ENCODE results near the gene KNG1.
"Not testable (repeated sequence)": the region's sequence is repeated elsewhere in the genome, so short reads cannot be mapped to it uniquely, and the experiment has no call there.

Gene KNG1

GRCh38 chr3:186717039-186717457, at the start of gene KNG1:
Gene KNG1, plus strand, starts transcription at chr3:186717359. Its CDS starts 184 bp downstream, at chr3:186717543.
- Histone ChIP-seq H3K4me3 (ENCODE audit: low read length) (no peak within 1 kb of the TSS), H3K27me3 (replicated peaks; ENCODE audit: control insufficient read depth, insufficient read depth, low read length) (peaks cover 14% of the 10 kb centered on the region), H3K9ac (ENCODE audit: low read length) (no peak within 1 kb of the TSS), H3K9me3 (ENCODE audit: control insufficient read depth, low read length) (no peaks in the 10 kb centered on the region), H3K36me3 (ENCODE audit: control insufficient read depth, insufficient read depth, low read length, severe bottlenecking) (no peaks in the 10 kb centered on the region), H3K4me1 (ENCODE audit: control insufficient read depth, insufficient read depth, low read length) (no peaks in the 10 kb centered on the region)
- no peak for DNase-seq (ENCODE audit: low read depth)

- no peak for DNase-seq (ENCODE audit: low read depth)
- no peak overlapping the region for H3K4me3 ChIP-seq (ENCODE audit: low read length)
- H3K4me1 ChIP-seq (ENCODE audit: control insufficient read depth, insufficient read depth, low read length): no peaks in the 10 kb centered on the region
- peaks cover 49% of the 10 kb centered on the region for H3K27me3 ChIP-seq (replicated peaks; ENCODE audit: control insufficient read depth, insufficient read depth, low read length)
- H3K9me3 ChIP-seq (ENCODE audit: control insufficient read depth, low read length): no peaks in the 10 kb centered on the region
- H3K36me3 ChIP-seq (ENCODE audit: control insufficient read depth, insufficient read depth, low read length, severe bottlenecking): no peaks in the 10 kb centered on the region
- H3K9ac ChIP-seq (ENCODE audit: low read length): no peak overlapping the region
Observed at GRCh38 chr3:186668426-186668825, 48.7 kb upstream of the KNG1 start.

GRCh38 chr3:186669378-186670084, 47.6 kb upstream of the KNG1 start:
- no peak for DNase-seq (ENCODE audit: low read depth)
- Histone ChIP-seq H3K27me3 (replicated peaks; ENCODE audit: control insufficient read depth, insufficient read depth, low read length) (peaks cover 50% of the 10 kb centered on the region), H3K36me3 (ENCODE audit: control insufficient read depth, insufficient read depth, low read length, severe bottlenecking) (no peaks in the 10 kb centered on the region), H3K4me3 (ENCODE audit: low read length) (no peak overlapping the region), H3K9ac (ENCODE audit: low read length) (no peak overlapping the region), H3K9me3 (ENCODE audit: control insufficient read depth, low read length) (no peaks in the 10 kb centered on the region), H3K4me1 (ENCODE audit: control insufficient read depth, insufficient read depth, low read length) (no peaks in the 10 kb centered on the region)

GRCh38 chr3:186670155-186670554, 47.0 kb upstream of the KNG1 start:
- DNase-seq (ENCODE audit: low read depth): no peak
- H3K9me3 ChIP-seq (ENCODE audit: control insufficient read depth, low read length): no peaks in the 10 kb centered on the region
- no peak overlapping the region for H3K9ac ChIP-seq (ENCODE audit: low read length)

GRCh38 chr3:186671051-186671450, 46.1 kb upstream of the KNG1 start:
- Histone ChIP-seq H3K36me3 (ENCODE audit: control insufficient read depth, insufficient read depth, low read length, severe bottlenecking) (no peaks in the 10 kb centered on the region), H3K4me1 (ENCODE audit: control insufficient read depth, insufficient read depth, low read length) (no peaks in the 10 kb centered on the region), H3K4me3 (ENCODE audit: low read length) (no peak overlapping the region), H3K9me3 (ENCODE audit: control insufficient read depth, low read length) (no peaks in the 10 kb centered on the region), H3K27me3 (replicated peaks; ENCODE audit: control insufficient read depth, insufficient read depth, low read length) (peaks cover 47% of the 10 kb centered on the region), H3K9ac (ENCODE audit: low read length) (no peak overlapping the region)
- no peak for DNase-seq (ENCODE audit: low read depth)

More at GRCh38 chr3:186670155-186670554, 47.0 kb upstream of the KNG1 start:
- H3K36me3 ChIP-seq (ENCODE audit: control insufficient read depth, insufficient read depth, low read length, severe bottlenecking): no peaks in the 10 kb centered on the region
- no peak overlapping the region for H3K4me3 ChIP-seq (ENCODE audit: low read length)
- H3K27me3 ChIP-seq (replicated peaks; ENCODE audit: control insufficient read depth, insufficient read depth, low read length): peaks cover 52% of the 10 kb centered on the region
- no peaks in the 10 kb centered on the region for H3K4me1 ChIP-seq (ENCODE audit: control insufficient read depth, insufficient read depth, low read length)

GRCh38 chr3:186678604-186679003, 38.6 kb upstream of the KNG1 start:
- Histone ChIP-seq H3K36me3 (ENCODE audit: control insufficient read depth, insufficient read depth, low read length, severe bottlenecking) (no peaks in the 10 kb centered on the region), H3K4me1 (ENCODE audit: control insufficient read depth, insufficient read depth, low read length) (no peaks in the 10 kb centered on the region), H3K4me3 (ENCODE audit: low read length) (no peak overlapping the region), H3K9me3 (ENCODE audit: control insufficient read depth, low read length) (no peaks in the 10 kb centered on the region), H3K9ac (ENCODE audit: low read length) (no peak overlapping the region), H3K27me3 (replicated peaks; ENCODE audit: control insufficient read depth, insufficient read depth, low read length) (peaks cover 38% of the 10 kb centered on the region)
- DNase-seq (ENCODE audit: low read depth): no peak

GRCh38 chr3:186679151-186679550, 38.0 kb upstream of the KNG1 start:
- Histone ChIP-seq H3K9ac (ENCODE audit: low read length) (no peak overlapping the region), H3K4me1 (ENCODE audit: control insufficient read depth, insufficient read depth, low read length) (no peaks in the 10 kb centered on the region), H3K4me3 (ENCODE audit: low read length) (no peak overlapping the region), H3K9me3 (ENCODE audit: control insufficient read depth, low read length) (no peaks in the 10 kb centered on the region), H3K36me3 (ENCODE audit: control insufficient read depth, insufficient read depth, low read length, severe bottlenecking) (no peaks in the 10 kb centered on the region), H3K27me3 (replicated peaks; ENCODE audit: control insufficient read depth, insufficient read depth, low read length) (peaks cover 33% of the 10 kb centered on the region)
- DNase-seq (ENCODE audit: low read depth): no peak

GRCh38 chr3:186680869-186681268, 36.3 kb upstream of the KNG1 start:
- H3K9me3 ChIP-seq (ENCODE audit: control insufficient read depth, low read length): peaks cover 9% of the 10 kb centered on the region

GRCh38 chr3:186682812-186683211, 34.3 kb upstream of the KNG1 start:
- no peak for DNase-seq (ENCODE audit: low read depth)
- H3K9ac ChIP-seq (ENCODE audit: low read length): no peak overlapping the region
- H3K4me3 ChIP-seq (ENCODE audit: low read length): no peak overlapping the region
- H3K27me3 ChIP-seq (replicated peaks; ENCODE audit: control insufficient read depth, insufficient read depth, low read length): peaks cover 24% of the 10 kb centered on the region
- H3K36me3 ChIP-seq (ENCODE audit: control insufficient read depth, insufficient read depth, low read length, severe bottlenecking): no peaks in the 10 kb centered on the region
- H3K4me1 ChIP-seq (ENCODE audit: control insufficient read depth, insufficient read depth, low read length): no peaks in the 10 kb centered on the region
- H3K9me3 ChIP-seq (ENCODE audit: control insufficient read depth, low read length): peaks cover 12% of the 10 kb centered on the region

More at GRCh38 chr3:186680869-186681268, 36.3 kb upstream of the KNG1 start:
- Histone ChIP-seq H3K9ac (ENCODE audit: low read length) (no peak overlapping the region), H3K4me3 (ENCODE audit: low read length) (no peak overlapping the region), H3K4me1 (ENCODE audit: control insufficient read depth, insufficient read depth, low read length) (no peaks in the 10 kb centered on the region), H3K36me3 (ENCODE audit: control insufficient read depth, insufficient read depth, low read length, severe bottlenecking) (no peaks in the 10 kb centered on the region), H3K27me3 (replicated peaks; ENCODE audit: control insufficient read depth, insufficient read depth, low read length) (peaks cover 24% of the 10 kb centered on the region)
- DNase-seq (ENCODE audit: low read depth): no peak

GRCh38 chr3:186683979-186684378, 33.2 kb upstream of the KNG1 start:
- H3K4me3 ChIP-seq (ENCODE audit: low read length): no peak overlapping the region
- no peak for DNase-seq (ENCODE audit: low read depth)
- H3K9me3 ChIP-seq (ENCODE audit: control insufficient read depth, low read length): peaks cover 12% of the 10 kb centered on the region
- H3K36me3 ChIP-seq (ENCODE audit: control insufficient read depth, insufficient read depth, low read length, severe bottlenecking): no peaks in the 10 kb centered on the region
- peaks cover 15% of the 10 kb centered on the region for H3K27me3 ChIP-seq (replicated peaks; ENCODE audit: control insufficient read depth, insufficient read depth, low read length)
- no peaks in the 10 kb centered on the region for H3K4me1 ChIP-seq (ENCODE audit: control insufficient read depth, insufficient read depth, low read length)
- H3K9ac ChIP-seq (ENCODE audit: low read length): no peak overlapping the region

GRCh38 chr3:186686475-186686874, 30.7 kb upstream of the KNG1 start:
- H3K9ac ChIP-seq (ENCODE audit: low read length); DNase-seq (ENCODE audit: low read depth); H3K4me3 ChIP-seq (ENCODE audit: low read length); H3K4me1 ChIP-seq (ENCODE audit: control insufficient read depth, insufficient read depth, low read length); H3K36me3 ChIP-seq (ENCODE audit: control insufficient read depth, insufficient read depth, low read length, severe bottlenecking): not testable (repeated sequence)
- Histone ChIP-seq H3K27me3 (replicated peaks; ENCODE audit: control insufficient read depth, insufficient read depth, low read length) (peaks cover 16% of the 10 kb centered on the region), H3K9me3 (ENCODE audit: control insufficient read depth, low read length) (peaks cover 12% of the 10 kb centered on the region)
